Stimulated activated naive B cell treated with anti-CD40 and anti-IgM and Interleukin-4, amounts not matched to agents 10 μg/mL and 1 μg/mL and 100 μg/mL, for 72 hours (primary cell): ENCODE results near the gene SP5.
"Not testable (repeated sequence)": the region's sequence is repeated elsewhere in the genome, so short reads cannot be mapped to it uniquely, and the experiment has no call there.

ENCODE experiments used
- ATAC-seq, 2 donors: fragments of 150-1000 bp; cut with Tn5 transposase; replicated peaks; 2 replicates each; pipeline ENCODE4 v1.10.0; 2021; ENCODE audit warnings: moderate library complexity in 1 of 2
- DNase-seq: peaks from one replicate; pipeline ENCODE4 v3.0.0; 2021
- H3K27ac Mint-ChIP-seq: one replicate; pipeline ENCODE4 v1.8.0; 2022; ENCODE audit warnings: mild to moderate bottlenecking, mixed read lengths
- H3K27me3 Mint-ChIP-seq, 2 donors: one replicate each; pipeline ENCODE4 v1.8.0; 2022; ENCODE audit warnings: mixed read lengths in 2 of 2
- H3K36me3 Mint-ChIP-seq, 2 donors: one replicate each; pipeline ENCODE4 v1.8.0; 2022; ENCODE audit warnings: mixed read lengths in 2 of 2, mild to moderate bottlenecking in 1 of 2
- H3K4me1 Mint-ChIP-seq, 2 donors: one replicate each; pipeline ENCODE4 v1.8.0; 2022; ENCODE audit warnings: mixed read lengths in 2 of 2, mild to moderate bottlenecking in 1 of 2
- H3K4me3 Mint-ChIP-seq, 2 donors: one replicate each; pipeline ENCODE4 v1.8.0; 2022; ENCODE audit warnings: mild to moderate bottlenecking in 2 of 2, mixed read lengths in 2 of 2, moderate library complexity in 1 of 2
- H3K9me3 Mint-ChIP-seq, 2 donors: one replicate each; pipeline ENCODE4 v1.8.0; 2022; ENCODE audit warnings: mixed read lengths in 2 of 2, mild to moderate bottlenecking in 1 of 2

SP5 gene

GRCh38 chr2:170715932-170716777 lies 1.0 kb downstream of the SP5 start:
- ATAC-seq = peak in 1 of 2 donors; percentile 14

GRCh38 chr2:170716851-170717598 lies 1.9 kb downstream of the SP5 start:
- peaks cover 18 to 32% of the 10 kb centered on the region in 2 donors for H3K4me1 Mint-ChIP-seq
- peak overlapping the region; percentile 62 for H3K27ac Mint-ChIP-seq
- DNase-seq (peak; percentile 23), ATAC-seq (no peak)
- peaks cover 47 to 73% of the 10 kb centered on the region in 2 donors for H3K27me3 Mint-ChIP-seq
- H3K4me3 Mint-ChIP-seq = peak overlapping the region; percentile 25 to 39
- H3K36me3 Mint-ChIP-seq = peaks cover 2 to 3% of the 10 kb centered on the region in 2 donors
- no peaks in the 10 kb centered on the region for H3K9me3 Mint-ChIP-seq

More at GRCh38 chr2:170715932-170716777, 1.0 kb downstream of the SP5 start:
- Mint-ChIP-seq H3K4me3 (peak overlapping the region; percentile 80 to 85), H3K4me1 (peaks cover 18 to 32% of the 10 kb centered on the region in 2 donors), H3K27ac (peak overlapping the region; percentile 94), H3K27me3 (peaks cover 53 to 72% of the 10 kb centered on the region in 2 donors), H3K36me3 (peaks cover 2 to 3% of the 10 kb centered on the region in 2 donors), H3K9me3 (no peaks in the 10 kb centered on the region)
- no peak for DNase-seq

GRCh38 chr2:170717599-170717963 lies 2.4 kb downstream of the SP5 start:
- no peaks in the 10 kb centered on the region for H3K9me3 Mint-ChIP-seq
- no peak overlapping the region for H3K4me3 Mint-ChIP-seq
- peaks cover 2 to 3% of the 10 kb centered on the region in 2 donors for H3K36me3 Mint-ChIP-seq
- no peak for DNase-seq
- H3K4me1 Mint-ChIP-seq = peaks cover 18 to 32% of the 10 kb centered on the region in 2 donors
- peak overlapping the region; percentile 77 for H3K27ac Mint-ChIP-seq
- no peak for ATAC-seq
- H3K27me3 Mint-ChIP-seq = peaks cover 44 to 68% of the 10 kb centered on the region in 2 donors

- peaks cover 42 to 64% of the 10 kb centered on the region in 2 donors for H3K27me3 Mint-ChIP-seq
- DNase-seq (no peak), ATAC-seq (no peak)
- H3K27ac Mint-ChIP-seq = peak overlapping the region; percentile 77
- H3K4me1 Mint-ChIP-seq = peaks cover 18 to 32% of the 10 kb centered on the region in 2 donors
- peaks cover 2 to 3% of the 10 kb centered on the region in 2 donors for H3K36me3 Mint-ChIP-seq
- no peaks in the 10 kb centered on the region for H3K9me3 Mint-ChIP-seq
- peak overlapping the region in 1 of 2 donors; percentile 31 for H3K4me3 Mint-ChIP-seq
Measured at GRCh38 chr2:170717991-170718589, 3.0 kb downstream of the SP5 start.

GRCh38 chr2:170719810-170720209 lies 4.7 kb downstream of the SP5 start:
- ATAC-seq (no peak), DNase-seq (no peak)
- H3K36me3 Mint-ChIP-seq = peaks cover 2 to 3% of the 10 kb centered on the region in 2 donors
- no peak overlapping the region for H3K4me3 Mint-ChIP-seq
- H3K4me1 Mint-ChIP-seq = peaks cover 16 to 24% of the 10 kb centered on the region in 2 donors
- peaks cover 41 to 66% of the 10 kb centered on the region in 2 donors for H3K27me3 Mint-ChIP-seq
- H3K9me3 Mint-ChIP-seq = no peaks in the 10 kb centered on the region
- no peak overlapping the region for H3K27ac Mint-ChIP-seq

GRCh38 chr2:170721678-170722077 lies 6.5 kb downstream of the SP5 start:
- peaks cover 36 to 59% of the 10 kb centered on the region in 2 donors for H3K27me3 Mint-ChIP-seq

GRCh38 chr2:170722301-170722700 lies 7.2 kb downstream of the SP5 start:
- ATAC-seq = no peak
- peaks cover 5 to 8% of the 10 kb centered on the region in 2 donors for H3K4me1 Mint-ChIP-seq
- H3K9me3 Mint-ChIP-seq = no peaks in the 10 kb centered on the region
- H3K4me3 Mint-ChIP-seq = no peak overlapping the region
- no peak overlapping the region for H3K27ac Mint-ChIP-seq
- no peaks in the 10 kb centered on the region for H3K36me3 Mint-ChIP-seq
- no peak for DNase-seq
- H3K27me3 Mint-ChIP-seq = peaks cover 36 to 59% of the 10 kb centered on the region in 2 donors

More at GRCh38 chr2:170721678-170722077, 6.5 kb downstream of the SP5 start:
- Mint-ChIP-seq H3K4me1 (peaks cover 7 to 13% of the 10 kb centered on the region in 2 donors), H3K27ac (no peak overlapping the region), H3K9me3 (no peaks in the 10 kb centered on the region), H3K4me3 (no peak overlapping the region), H3K36me3 (no peaks in the 10 kb centered on the region)
- DNase-seq (no peak), ATAC-seq (no peak)

GRCh38 chr2:170723446-170723958 lies 8.4 kb downstream of the SP5 start:
- no peak for ATAC-seq

GRCh38 chr2:170733798-170734600 lies 18.9 kb downstream of the SP5 start:
- Mint-ChIP-seq H3K9me3 (peaks cover 0 to 7% of the 10 kb centered on the region in 2 donors), H3K4me3 (no peak overlapping the region), H3K27me3 (peaks cover 14 to 30% of the 10 kb centered on the region in 2 donors), H3K4me1 (no peaks in the 10 kb centered on the region), H3K27ac (no peak overlapping the region), H3K36me3 (no peaks in the 10 kb centered on the region)
- no peak for DNase-seq
- no peak for ATAC-seq

More at GRCh38 chr2:170723446-170723958, 8.4 kb downstream of the SP5 start:
- no peak for DNase-seq
- H3K27ac Mint-ChIP-seq = no peak overlapping the region
- H3K4me3 Mint-ChIP-seq = no peak overlapping the region
- peaks cover 30 to 58% of the 10 kb centered on the region in 2 donors for H3K27me3 Mint-ChIP-seq
- H3K4me1 Mint-ChIP-seq = no peaks in the 10 kb centered on the region
- peaks cover 2 to 4% of the 10 kb centered on the region in 2 donors for H3K9me3 Mint-ChIP-seq
- no peaks in the 10 kb centered on the region for H3K36me3 Mint-ChIP-seq

- H3K27me3 Mint-ChIP-seq = peaks cover 15 to 26% of the 10 kb centered on the region in 2 donors
- H3K4me1 Mint-ChIP-seq, H3K36me3 Mint-ChIP-seq, H3K4me3 Mint-ChIP-seq, H3K9me3 Mint-ChIP-seq, ATAC-seq, H3K27ac Mint-ChIP-seq, DNase-seq: not testable (repeated sequence)
Measured at GRCh38 chr2:170734601-170735000, 19.5 kb downstream of the SP5 start.

GRCh38 chr2:170736628-170737027 lies 21.5 kb downstream of the SP5 start:
- no peak for ATAC-seq
- H3K27ac Mint-ChIP-seq = no peak overlapping the region
- DNase-seq = no peak
- H3K4me3 Mint-ChIP-seq = no peak overlapping the region
- no peaks in the 10 kb centered on the region for H3K4me1 Mint-ChIP-seq
- peaks cover 0 to 7% of the 10 kb centered on the region in 2 donors for H3K9me3 Mint-ChIP-seq
- H3K36me3 Mint-ChIP-seq = no peaks in the 10 kb centered on the region
- peaks cover 14 to 15% of the 10 kb centered on the region in 2 donors for H3K27me3 Mint-ChIP-seq

GRCh38 chr2:170737406-170737805 lies 22.3 kb downstream of the SP5 start:
- Mint-ChIP-seq H3K36me3 (no peaks in the 10 kb centered on the region), H3K4me3 (no peak overlapping the region), H3K4me1 (no peaks in the 10 kb centered on the region), H3K9me3 (peaks cover 0 to 7% of the 10 kb centered on the region in 2 donors), H3K27me3 (peaks cover 14 to 15% of the 10 kb centered on the region in 2 donors), H3K27ac (no peak overlapping the region)
- ATAC-seq (no peak), DNase-seq (no peak)

- H3K36me3 Mint-ChIP-seq = no peaks in the 10 kb centered on the region
- DNase-seq (no peak), ATAC-seq (no peak)
- no peaks in the 10 kb centered on the region for H3K4me1 Mint-ChIP-seq
- H3K27me3 Mint-ChIP-seq = peaks cover 14 to 15% of the 10 kb centered on the region in 2 donors
- H3K9me3 Mint-ChIP-seq = peaks cover 0 to 7% of the 10 kb centered on the region in 2 donors
- H3K27ac Mint-ChIP-seq = no peak overlapping the region
- no peak overlapping the region for H3K4me3 Mint-ChIP-seq
Measured at GRCh38 chr2:170737821-170738220, 22.7 kb downstream of the SP5 start.
